Adipocyte (in vitro differentiated cells): Measurements from ENCODE around the gene TCERG1L.
"Not testable (repeated sequence)": the region's sequence is repeated elsewhere in the genome, so short reads cannot be mapped to it uniquely, and the experiment has no call there.

Experiments
- DNase-seq: peaks from one replicate; pipeline ENCODE4 v3.0.0-alpha.2; 2015; ENCODE audit warnings: low read depth
- H3K27me3 ChIP-seq: replicated peaks from 2 replicates; pipeline ENCODE4 v1.7.0; 2013; ENCODE audit warnings: mild to moderate bottlenecking, low read length, moderate library complexity; ENCODE audit not compliant: control insufficient read depth, insufficient read depth
- H3K36me3 ChIP-seq: 2 replicates; pipeline ENCODE4 v1.7.0; 2013; ENCODE audit warnings: low read length, mild to moderate bottlenecking, moderate library complexity; ENCODE audit not compliant: control insufficient read depth, insufficient read depth, severe bottlenecking
- H3K4me1 ChIP-seq: 2 replicates; pipeline ENCODE4 v1.7.0; 2013; ENCODE audit warnings: mild to moderate bottlenecking, low read length, moderate library complexity; ENCODE audit not compliant: control insufficient read depth, insufficient read depth
- H3K4me3 ChIP-seq: 2 replicates; pipeline ENCODE4 v1.7.0; 2013; ENCODE audit warnings: mild to moderate bottlenecking, low read length, moderate library complexity
- H3K9ac ChIP-seq: 2 replicates; pipeline ENCODE4 v1.7.0; 2013; ENCODE audit warnings: mild to moderate bottlenecking, low read length, moderate library complexity
- H3K9me3 ChIP-seq: 2 replicates; pipeline ENCODE4 v1.7.0; 2013; ENCODE audit warnings: mild to moderate bottlenecking, low read length, moderate library complexity; ENCODE audit not compliant: control insufficient read depth

TCERG1L gene

GRCh38 chr10:131155218-131155875 is 156.2 kb downstream of the TCERG1L start:
- no peak overlapping the region for H3K4me3 ChIP-seq
- H3K4me1 ChIP-seq, result no peaks in the 10 kb centered on the region
- DNase-seq, result no peak

GRCh38 chr10:131154306-131155025 is 157.1 kb downstream of the TCERG1L start:
- H3K4me3 ChIP-seq, result no peak overlapping the region
- peaks cover 17% of the 10 kb centered on the region for H3K9me3 ChIP-seq
- H3K27me3 ChIP-seq, result no peaks in the 10 kb centered on the region
- DNase-seq, result no peak
- no peak overlapping the region for H3K9ac ChIP-seq
- H3K36me3 ChIP-seq, result no peaks in the 10 kb centered on the region
- H3K4me1 ChIP-seq, result no peaks in the 10 kb centered on the region

More at GRCh38 chr10:131155218-131155875, 156.2 kb downstream of the TCERG1L start:
- H3K36me3 ChIP-seq, result no peaks in the 10 kb centered on the region
- H3K27me3 ChIP-seq, result no peaks in the 10 kb centered on the region
- H3K9ac ChIP-seq, result no peak overlapping the region
- H3K9me3 ChIP-seq, result peaks cover 17% of the 10 kb centered on the region

GRCh38 chr10:131152456-131152855 is 159.1 kb downstream of the TCERG1L start:
- DNase-seq, H3K36me3 ChIP-seq, H3K4me1 ChIP-seq: not testable (repeated sequence)

GRCh38 chr10:131150126-131150525 is 161.4 kb downstream of the TCERG1L start:
- DNase-seq, result no peak
- Histone ChIP-seq H3K9ac (no peak overlapping the region), H3K4me3 (no peak overlapping the region)

More at GRCh38 chr10:131152456-131152855, 159.1 kb downstream of the TCERG1L start:
- H3K9ac ChIP-seq, H3K27me3 ChIP-seq, H3K4me3 ChIP-seq: not testable (repeated sequence)
- peaks cover 17% of the 10 kb centered on the region for H3K9me3 ChIP-seq

GRCh38 chr10:131149586-131149985 is 161.9 kb downstream of the TCERG1L start:
- Histone ChIP-seq H3K9me3 (peaks cover 17% of the 10 kb centered on the region), H3K4me3 (no peak overlapping the region), H3K4me1 (no peaks in the 10 kb centered on the region), H3K9ac (no peak overlapping the region), H3K27me3 (no peaks in the 10 kb centered on the region), H3K36me3 (no peaks in the 10 kb centered on the region)
- no peak for DNase-seq

More at GRCh38 chr10:131150126-131150525, 161.4 kb downstream of the TCERG1L start:
- Histone ChIP-seq H3K9me3 (peaks cover 17% of the 10 kb centered on the region), H3K27me3 (no peaks in the 10 kb centered on the region), H3K36me3 (no peaks in the 10 kb centered on the region), H3K4me1 (no peaks in the 10 kb centered on the region)

GRCh38 chr10:131149111-131149510 is 162.4 kb downstream of the TCERG1L start:
- H3K4me3 ChIP-seq, result no peak overlapping the region
- H3K36me3 ChIP-seq, result no peaks in the 10 kb centered on the region
- H3K9me3 ChIP-seq, result peaks cover 17% of the 10 kb centered on the region
- no peak for DNase-seq
- no peak overlapping the region for H3K9ac ChIP-seq
- no peaks in the 10 kb centered on the region for H3K27me3 ChIP-seq
- no peaks in the 10 kb centered on the region for H3K4me1 ChIP-seq

GRCh38 chr10:131148270-131148669 is 163.3 kb downstream of the TCERG1L start:
- Histone ChIP-seq H3K27me3 (no peaks in the 10 kb centered on the region), H3K36me3 (no peaks in the 10 kb centered on the region), H3K4me1 (no peaks in the 10 kb centered on the region), H3K9ac (no peak overlapping the region), H3K4me3 (no peak overlapping the region), H3K9me3 (peaks cover 17% of the 10 kb centered on the region)
- DNase-seq, result no peak

GRCh38 chr10:131147301-131147975 is 164.1 kb downstream of the TCERG1L start:
- no peaks in the 10 kb centered on the region for H3K36me3 ChIP-seq
- H3K4me1 ChIP-seq, result no peaks in the 10 kb centered on the region
- H3K27me3 ChIP-seq, result no peaks in the 10 kb centered on the region
- H3K4me3 ChIP-seq, result no peak overlapping the region
- no peak overlapping the region for H3K9ac ChIP-seq
- H3K9me3 ChIP-seq, result peaks cover 10% of the 10 kb centered on the region
- DNase-seq, result no peak

GRCh38 chr10:131146790-131147189 is 164.7 kb downstream of the TCERG1L start:
- Histone ChIP-seq H3K9me3 (peaks cover 6% of the 10 kb centered on the region), H3K27me3 (no peaks in the 10 kb centered on the region), H3K9ac (no peak overlapping the region), H3K36me3 (no peaks in the 10 kb centered on the region), H3K4me3 (no peak overlapping the region), H3K4me1 (no peaks in the 10 kb centered on the region)
- DNase-seq, result no peak

GRCh38 chr10:131145756-131146155 is 165.8 kb downstream of the TCERG1L start:
- Histone ChIP-seq H3K9me3 (no peaks in the 10 kb centered on the region), H3K4me1 (no peaks in the 10 kb centered on the region), H3K27me3 (no peaks in the 10 kb centered on the region), H3K4me3 (no peak overlapping the region), H3K36me3 (no peaks in the 10 kb centered on the region), H3K9ac (no peak overlapping the region)
- no peak for DNase-seq

GRCh38 chr10:131144711-131145375 is 166.7 kb downstream of the TCERG1L start:
- H3K4me1 ChIP-seq, result no peaks in the 10 kb centered on the region
- H3K4me3 ChIP-seq, result no peak overlapping the region
- no peaks in the 10 kb centered on the region for H3K9me3 ChIP-seq
- DNase-seq, result no peak
- no peaks in the 10 kb centered on the region for H3K36me3 ChIP-seq
- no peak overlapping the region for H3K9ac ChIP-seq
- H3K27me3 ChIP-seq, result no peaks in the 10 kb centered on the region
